K562 (cell line): Measurements from ENCODE around the gene PKD1.

Experiments
- ADNP ChIP-seq: fragments of 200-800 bp; sonication (Bioruptor generic); IDR thresholded peaks from 2 replicates; pipeline ENCODE4 v1.6.1; 2016; ENCODE audit warnings: missing genetic modification characterization, missing compliant biosample characterization
- DDX20 ChIP-seq: fragments of 450-650 bp; IDR thresholded peaks from 2 replicates; pipeline ENCODE4 v1.6.1; 2016; ENCODE audit warnings: missing genetic modification characterization, low read depth, mild to moderate bottlenecking, missing compliant biosample characterization, moderate library complexity
- DPF2 ChIP-seq: fragments of 450-650 bp; IDR thresholded peaks from 2 replicates; pipeline ENCODE4 v1.6.1; 2016
- FOXA1 ChIP-seq: fragments of 450-650 bp; IDR thresholded peaks from 2 replicates; pipeline ENCODE4 v1.6.1; 2016; ENCODE audit warnings: mild to moderate bottlenecking, borderline replicate concordance
- IFI16 ChIP-seq: fragments of 250-450 bp; sonication (Bioruptor Pico); IDR thresholded peaks from 2 replicates; pipeline ENCODE4 v2.1.2; 2022; ENCODE audit warnings: mild to moderate bottlenecking, inconsistent platforms
- POLR2A ChIP-seq: fragments of 450-650 bp; conservative IDR thresholded peaks from 2 replicates; pipeline ENCODE4 v1.6.1; 2016
- ZNF197 ChIP-seq: fragments of 200-800 bp; sonication (Bioruptor generic); IDR thresholded peaks from 2 replicates; pipeline ENCODE4 v1.6.1; 2016; ENCODE audit warnings: low read depth, missing genetic modification characterization, missing compliant biosample characterization
- TF ChIP-seq, protein P1 (sequence below), 3 experiments: IDR thresholded peaks in 2 of 3; conservative IDR thresholded peaks in 1 of 3; 2 replicates each; pipeline ENCODE4 v1.5.1; 2011 to 2012; ENCODE audit warnings: low read length in 3 of 3, mild to moderate bottlenecking in 3 of 3, control low read depth in 2 of 3, improper control_type of control experiment in 1 of 3, inconsistent platforms in 1 of 3, low read depth in 1 of 3, mixed read lengths in 1 of 3, moderate library complexity in 1 of 3; ENCODE audit not compliant: insufficient read depth in 2 of 3
- TF ChIP-seq, protein P2 (sequence below), 3 experiments: fragments of 200-800 bp in 1 of 3; fragments of 250-450 bp in 1 of 3; fragments of 450-650 bp in 1 of 3; sonication (Bioruptor Pico) in 1 of 3; sonication (Bioruptor generic) in 1 of 3; formaldehyde crosslinking in 1 of 3; IDR thresholded peaks; 2 replicates each; pipeline versions ENCODE4 v1.6.1 to v1.8.0; 2016 to 2022; ENCODE audit warnings: mild to moderate bottlenecking in 2 of 3, missing genetic modification characterization in 2 of 3, missing compliant biosample characterization in 1 of 3, moderate library complexity in 1 of 3

DNA sequence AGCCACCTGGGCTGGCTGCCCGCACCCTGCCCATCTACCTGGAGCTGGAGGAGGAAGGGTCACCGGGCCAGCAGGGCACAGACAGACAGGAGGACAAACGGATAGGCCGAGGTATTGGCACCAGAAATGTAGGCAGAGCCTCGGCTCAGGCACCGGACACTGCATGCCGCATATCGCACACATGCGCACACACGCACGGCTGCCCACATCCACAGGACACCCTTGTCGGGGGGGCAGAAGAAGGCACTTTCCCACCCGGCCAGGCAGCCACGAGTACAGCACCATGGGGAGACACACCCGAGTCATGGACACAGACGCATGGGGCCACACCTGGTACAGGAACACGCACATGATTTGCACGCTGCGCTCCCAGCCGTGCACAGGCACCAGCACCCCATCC lies 46.3 kb upstream of the PKD1 start:
- TF ChIP-seq IFI16 (CRISPR knock-in tag) (no peak), DDX20 (tag) (no peak), POLR2A (no peak), ADNP (no peak), DPF2 (no peak), ZNF197 (no peak), FOXA1 (no peak)
- TF ChIP-seq, protein P1, sequence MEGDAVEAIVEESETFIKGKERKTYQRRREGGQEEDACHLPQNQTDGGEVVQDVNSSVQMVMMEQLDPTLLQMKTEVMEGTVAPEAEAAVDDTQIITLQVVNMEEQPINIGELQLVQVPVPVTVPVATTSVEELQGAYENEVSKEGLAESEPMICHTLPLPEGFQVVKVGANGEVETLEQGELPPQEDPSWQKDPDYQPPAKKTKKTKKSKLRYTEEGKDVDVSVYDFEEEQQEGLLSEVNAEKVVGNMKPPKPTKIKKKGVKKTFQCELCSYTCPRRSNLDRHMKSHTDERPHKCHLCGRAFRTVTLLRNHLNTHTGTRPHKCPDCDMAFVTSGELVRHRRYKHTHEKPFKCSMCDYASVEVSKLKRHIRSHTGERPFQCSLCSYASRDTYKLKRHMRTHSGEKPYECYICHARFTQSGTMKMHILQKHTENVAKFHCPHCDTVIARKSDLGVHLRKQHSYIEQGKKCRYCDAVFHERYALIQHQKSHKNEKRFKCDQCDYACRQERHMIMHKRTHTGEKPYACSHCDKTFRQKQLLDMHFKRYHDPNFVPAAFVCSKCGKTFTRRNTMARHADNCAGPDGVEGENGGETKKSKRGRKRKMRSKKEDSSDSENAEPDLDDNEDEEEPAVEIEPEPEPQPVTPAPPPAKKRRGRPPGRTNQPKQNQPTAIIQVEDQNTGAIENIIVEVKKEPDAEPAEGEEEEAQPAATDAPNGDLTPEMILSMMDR (IDR thresholded peaks at IDR 0.05 in 2 of 3, conservative IDR thresholded peaks at IDR 0.05 in 1 of 3; ENCODE audit: insufficient read depth in 2 of 3, low read depth in 1 of 3, low read length in 3 of 3): no peak
- TF ChIP-seq, protein P2, sequence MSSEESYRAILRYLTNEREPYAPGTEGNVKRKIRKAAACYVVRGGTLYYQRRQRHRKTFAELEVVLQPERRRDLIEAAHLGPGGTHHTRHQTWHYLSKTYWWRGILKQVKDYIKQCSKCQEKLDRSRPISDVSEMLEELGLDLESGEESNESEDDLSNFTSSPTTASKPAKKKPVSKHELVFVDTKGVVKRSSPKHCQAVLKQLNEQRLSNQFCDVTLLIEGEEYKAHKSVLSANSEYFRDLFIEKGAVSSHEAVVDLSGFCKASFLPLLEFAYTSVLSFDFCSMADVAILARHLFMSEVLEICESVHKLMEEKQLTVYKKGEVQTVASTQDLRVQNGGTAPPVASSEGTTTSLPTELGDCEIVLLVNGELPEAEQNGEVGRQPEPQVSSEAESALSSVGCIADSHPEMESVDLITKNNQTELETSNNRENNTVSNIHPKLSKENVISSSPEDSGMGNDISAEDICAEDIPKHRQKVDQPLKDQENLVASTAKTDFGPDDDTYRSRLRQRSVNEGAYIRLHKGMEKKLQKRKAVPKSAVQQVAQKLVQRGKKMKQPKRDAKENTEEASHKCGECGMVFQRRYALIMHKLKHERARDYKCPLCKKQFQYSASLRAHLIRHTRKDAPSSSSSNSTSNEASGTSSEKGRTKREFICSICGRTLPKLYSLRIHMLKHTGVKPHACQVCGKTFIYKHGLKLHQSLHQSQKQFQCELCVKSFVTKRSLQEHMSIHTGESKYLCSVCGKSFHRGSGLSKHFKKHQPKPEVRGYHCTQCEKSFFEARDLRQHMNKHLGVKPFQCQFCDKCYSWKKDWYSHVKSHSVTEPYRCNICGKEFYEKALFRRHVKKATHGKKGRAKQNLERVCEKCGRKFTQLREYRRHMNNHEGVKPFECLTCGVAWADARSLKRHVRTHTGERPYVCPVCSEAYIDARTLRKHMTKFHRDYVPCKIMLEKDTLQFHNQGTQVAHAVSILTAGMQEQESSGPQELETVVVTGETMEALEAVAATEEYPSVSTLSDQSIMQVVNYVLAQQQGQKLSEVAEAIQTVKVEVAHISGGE (CRISPR knock-in tag; IDR thresholded peaks at IDR 0.05): no peak
